Breast epithelium (tissue), 3 donors: ENCODE measurements around the gene IFNGR2.

ENCODE experiments used
- POLR2AphosphoS5 ChIP-seq, 3 donors: sonication (generic); formaldehyde crosslinking; IDR thresholded peaks; one replicate each; pipeline ENCODE4 v1.6.1; 2017; ENCODE audit warnings: antibody characterized with exemption in 3 of 3
- TF ChIP-seq, protein P1 (sequence below), 3 donors: fragments of 450-650 bp; IDR thresholded peaks; one replicate each; pipeline ENCODE4 v1.5.1; 2016 to 2017; ENCODE audit warnings: antibody characterized with exemption in 3 of 3, mild to moderate bottlenecking in 3 of 3, moderate library complexity in 3 of 3

DNA sequence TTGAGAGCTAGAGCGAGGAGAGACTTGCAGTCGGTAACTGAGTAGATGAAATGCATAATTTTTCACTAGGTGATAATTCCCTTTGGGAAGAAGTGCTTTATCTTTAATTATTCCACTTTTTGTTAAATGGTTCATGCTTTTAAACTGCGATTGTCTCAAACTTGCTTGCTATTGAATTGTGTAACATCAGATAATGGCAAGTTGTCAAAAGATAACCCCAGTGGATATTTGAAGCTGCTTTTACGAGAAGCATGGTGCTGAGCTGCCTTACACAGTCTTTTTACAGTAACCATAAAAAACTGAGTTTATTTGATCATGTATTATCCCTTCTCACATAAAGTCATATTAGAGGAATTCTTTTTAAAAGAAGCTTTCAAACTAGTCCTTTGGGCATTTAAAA is 46.4 kb downstream of the IFNGR2 start:
- TF ChIP-seq, protein P1, sequence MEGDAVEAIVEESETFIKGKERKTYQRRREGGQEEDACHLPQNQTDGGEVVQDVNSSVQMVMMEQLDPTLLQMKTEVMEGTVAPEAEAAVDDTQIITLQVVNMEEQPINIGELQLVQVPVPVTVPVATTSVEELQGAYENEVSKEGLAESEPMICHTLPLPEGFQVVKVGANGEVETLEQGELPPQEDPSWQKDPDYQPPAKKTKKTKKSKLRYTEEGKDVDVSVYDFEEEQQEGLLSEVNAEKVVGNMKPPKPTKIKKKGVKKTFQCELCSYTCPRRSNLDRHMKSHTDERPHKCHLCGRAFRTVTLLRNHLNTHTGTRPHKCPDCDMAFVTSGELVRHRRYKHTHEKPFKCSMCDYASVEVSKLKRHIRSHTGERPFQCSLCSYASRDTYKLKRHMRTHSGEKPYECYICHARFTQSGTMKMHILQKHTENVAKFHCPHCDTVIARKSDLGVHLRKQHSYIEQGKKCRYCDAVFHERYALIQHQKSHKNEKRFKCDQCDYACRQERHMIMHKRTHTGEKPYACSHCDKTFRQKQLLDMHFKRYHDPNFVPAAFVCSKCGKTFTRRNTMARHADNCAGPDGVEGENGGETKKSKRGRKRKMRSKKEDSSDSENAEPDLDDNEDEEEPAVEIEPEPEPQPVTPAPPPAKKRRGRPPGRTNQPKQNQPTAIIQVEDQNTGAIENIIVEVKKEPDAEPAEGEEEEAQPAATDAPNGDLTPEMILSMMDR (IDR thresholded peaks at IDR 0.05), result no peak
- TF ChIP-seq POLR2AphosphoS5 (IDR thresholded peaks at IDR 0.05), result no peak
